ENCODE data around the gene CHMP3. TPM values are rescaled to one million over a fixed set of nuclear protein-coding genes. Genes with fewer than 3 reads are reported as not detected.
A peak's percentile ranks its signal among the peaks of the same experiment; 100 is the strongest.

The CHMP3 gene
- total RNA-seq, 1 experiment from 2014 or later, result 54.4 TPM

DNA sequence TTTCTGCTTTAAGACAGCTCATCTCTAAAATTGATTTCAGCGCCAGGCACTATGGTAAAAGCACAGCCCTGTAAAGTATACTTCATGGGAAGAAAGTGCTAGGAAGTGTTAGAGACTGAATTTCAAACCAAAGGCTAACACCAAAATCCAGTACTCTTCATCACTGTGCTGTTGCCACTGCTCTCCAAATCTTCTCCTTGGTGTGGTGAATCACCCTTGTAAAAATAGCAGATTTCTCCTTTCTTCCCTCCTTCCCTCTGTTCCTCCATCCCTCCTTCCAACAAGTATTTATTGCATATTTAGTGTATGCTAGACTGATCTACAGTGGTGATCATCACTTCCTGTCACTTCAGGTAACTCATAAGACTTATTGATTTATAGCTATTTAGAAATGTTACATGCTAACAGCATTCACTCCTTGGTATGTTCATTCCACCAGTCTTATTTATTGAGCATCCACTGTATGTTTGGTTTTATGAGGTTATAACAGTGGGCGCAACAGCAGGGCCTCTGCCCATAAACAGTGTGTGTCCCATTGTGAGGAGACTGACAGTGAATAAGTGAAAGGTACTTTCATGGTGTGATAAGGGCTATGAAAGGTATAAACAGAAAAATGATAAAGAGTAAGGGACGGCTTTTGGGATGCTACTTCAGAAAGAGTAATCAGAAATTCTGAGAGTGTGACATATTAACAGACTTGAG is 102.0 kb downstream of the CHMP3 start:
- intact Hi-C loops (cut with micrococcal nuclease), result no loop called here
- TF ChIP-seq CTCF (conservative IDR thresholded peaks at IDR 0.05; ENCODE audit: low read depth, low read length) (no peak), EZH2phosphoT487 (IDR thresholded peaks at IDR 0.05; ENCODE audit: borderline replicate concordance, low read length) (no peak), EZH2 (IDR thresholded peaks at IDR 0.05; ENCODE audit: low read length, unreplicated experiment) (no peak)
- ATAC-seq, result peak; percentile 71
- no TSS peak for BruUV-seq (replicated peaks)
- no peaks in the 10 kb centered on the region for H3F3A ChIP-seq (ENCODE audit: low read length, unreplicated experiment)
- H3K36me3 ChIP-seq (ENCODE audit: low read depth, low read length), result peaks cover 92% of the 10 kb centered on the region
- ChIA-PET CTCF (no interaction called here), POLR2A (ENCODE audit: unreplicated experiment) (no interaction called here)
- no peaks in the 10 kb centered on the region for H4K20me1 ChIP-seq (ENCODE audit: low read length)
- no peak overlapping the region for H3K9ac ChIP-seq (ENCODE audit: low read length)
- H3K4me1 ChIP-seq (ENCODE audit: insufficient read depth, low read length), result no peaks in the 10 kb centered on the region
- H2AFZ ChIP-seq (ENCODE audit: low read length), result no peak overlapping the region
- no peaks in the 10 kb centered on the region for H3K27me3 ChIP-seq (ENCODE audit: low read length)
- no peak overlapping the region for H3K27ac ChIP-seq (ENCODE audit: low read length)
- no peak for DNase-seq
- H3K9me2 ChIP-seq (replicated peaks; ENCODE audit: low read length), result no peaks in the 10 kb centered on the region
- H3K4me2 ChIP-seq (ENCODE audit: low read length), result no peak overlapping the region
- no peaks in the 10 kb centered on the region for H3K9me3 ChIP-seq (ENCODE audit: low read length)
- no peak overlapping the region for H3K4me3 ChIP-seq (ENCODE audit: low read length)
- no peaks in the 10 kb centered on the region for H3K79me2 ChIP-seq (ENCODE audit: low read length)

- POLR2A ChIA-PET (ENCODE audit: unreplicated experiment), result no interaction called here
- H3K36me3 ChIP-seq (ENCODE audit: low read depth, low read length), result peaks cover 76% of the 10 kb centered on the region
Measured at GRCh38 chr2:86455181-86455580, 108.1 kb downstream of the CHMP3 start.

More at GRCh38 chr2:86455181-86455580, 108.1 kb downstream of the CHMP3 start:
- no TSS peak for BruUV-seq (replicated peaks)
- Histone ChIP-seq H3K9me3 (ENCODE audit: low read length) (no peaks in the 10 kb centered on the region), H3K27ac (ENCODE audit: low read length) (no peak overlapping the region), H3K9me2 (replicated peaks; ENCODE audit: low read length) (no peaks in the 10 kb centered on the region), H3K79me2 (ENCODE audit: low read length) (peaks cover 19% of the 10 kb centered on the region), H3K9ac (ENCODE audit: low read length) (no peak overlapping the region), H2AFZ (ENCODE audit: low read length) (no peak overlapping the region), H3K27me3 (ENCODE audit: low read length) (no peaks in the 10 kb centered on the region), H3K4me2 (ENCODE audit: low read length) (no peak overlapping the region), H3F3A (ENCODE audit: low read length, unreplicated experiment) (no peaks in the 10 kb centered on the region), H4K20me1 (ENCODE audit: low read length) (peaks cover 12% of the 10 kb centered on the region), H3K4me3 (ENCODE audit: low read length) (no peak overlapping the region), H3K4me1 (ENCODE audit: insufficient read depth, low read length) (peaks cover 20% of the 10 kb centered on the region)
- CTCF ChIA-PET, result no interaction called here
- intact Hi-C loops (cut with micrococcal nuclease), result no loop called here
- DNase-seq, result no peak
- ATAC-seq, result no peak
- TF ChIP-seq CTCF (conservative IDR thresholded peaks at IDR 0.05; ENCODE audit: low read depth, low read length) (no peak), EZH2phosphoT487 (IDR thresholded peaks at IDR 0.05; ENCODE audit: borderline replicate concordance, low read length) (no peak), EZH2 (IDR thresholded peaks at IDR 0.05; ENCODE audit: low read length, unreplicated experiment) (no peak)

Measured in PC-3 (cell line).